NCI-H2171 treated with DMSO at 0.1 percent for 48 hours (cell line): Measurements from ENCODE around the gene NAP1L4.
"Not testable (repeated sequence)": the region's sequence is repeated elsewhere in the genome, so short reads cannot be mapped to it uniquely, and the experiment has no call there.

Experiments used
- DNase-seq: peaks from one replicate; lab custom pipeline; 2025; lab: John Stamatoyannopoulos, UW

Gene NAP1L4

DNA sequence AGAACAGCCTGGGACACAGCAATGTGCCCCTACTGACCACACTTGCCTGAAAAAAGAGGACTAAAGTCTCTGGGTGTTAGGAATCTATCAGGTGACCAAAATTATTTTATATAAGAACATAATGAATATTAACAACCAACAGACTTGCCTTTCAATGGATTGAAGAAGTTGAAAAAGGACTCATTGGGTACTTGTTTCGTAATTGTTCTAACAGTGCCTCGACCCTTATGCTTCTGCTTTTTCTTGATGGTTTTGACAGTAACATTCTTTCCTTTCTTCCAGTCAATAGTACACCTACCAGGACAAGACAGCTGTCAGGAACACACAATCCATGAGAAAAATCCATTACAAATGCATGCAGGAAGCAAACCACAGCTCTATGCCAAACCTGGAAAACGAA is 33.9 kb downstream of the NAP1L4 start:
- no peak for DNase-seq

- DNase-seq, result no peak
These were observed 36.1 kb downstream of the NAP1L4 start for GRCh38 chr11:2955906-2956476.

- DNase-seq, result no peak
These were observed 37.9 kb downstream of the NAP1L4 start for GRCh38 chr11:2954263-2954662.

- DNase-seq, result no peak
These were observed 39.8 kb downstream of the NAP1L4 start for GRCh38 chr11:2952290-2952689.

GRCh38 chr11:2951231-2952110 is 40.7 kb downstream of the NAP1L4 start:
- no peak for DNase-seq

DNA sequence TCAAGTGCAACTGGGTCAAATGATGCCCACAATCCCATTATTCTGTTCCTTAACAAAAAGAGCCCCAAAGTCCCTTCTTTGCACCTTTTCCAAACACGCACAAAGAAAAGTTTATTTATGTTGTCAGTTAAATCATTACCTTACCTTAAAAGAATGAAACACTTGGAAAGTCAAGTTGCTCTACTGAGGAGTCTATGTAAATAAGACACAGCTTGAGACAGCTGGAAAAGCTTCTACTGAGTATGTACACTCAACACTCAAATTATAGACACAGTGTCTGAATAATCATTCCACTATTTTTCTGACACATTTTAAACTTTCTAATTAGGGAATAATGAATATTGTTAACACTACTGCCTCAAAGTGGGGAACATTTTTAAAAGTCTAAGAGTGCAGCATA is 41.3 kb downstream of the NAP1L4 start:
- no peak for DNase-seq

- DNase-seq, result no peak
These were observed 42.2 kb downstream of the NAP1L4 start for GRCh38 chr11:2949920-2950319.

DNA sequence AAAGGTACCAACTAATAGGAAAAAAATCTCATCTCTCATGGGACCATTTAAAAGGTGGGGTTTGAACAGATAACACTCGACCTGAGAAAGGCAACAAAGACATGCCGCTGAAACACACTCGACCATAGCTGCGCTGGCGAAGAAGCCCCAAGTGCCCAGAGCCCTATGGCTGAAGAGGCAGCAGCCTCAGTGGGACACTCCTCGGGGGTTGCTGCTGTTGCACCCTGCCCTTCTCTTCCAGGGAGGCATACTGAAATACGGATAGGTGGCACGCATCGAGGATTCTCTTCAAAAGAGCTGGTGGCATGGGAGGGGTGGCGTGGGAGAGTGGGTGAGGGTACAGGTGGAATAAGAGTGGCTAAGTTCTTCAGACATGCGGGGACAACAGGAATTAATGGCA is 44.4 kb downstream of the NAP1L4 start:
- DNase-seq, result no peak

DNA sequence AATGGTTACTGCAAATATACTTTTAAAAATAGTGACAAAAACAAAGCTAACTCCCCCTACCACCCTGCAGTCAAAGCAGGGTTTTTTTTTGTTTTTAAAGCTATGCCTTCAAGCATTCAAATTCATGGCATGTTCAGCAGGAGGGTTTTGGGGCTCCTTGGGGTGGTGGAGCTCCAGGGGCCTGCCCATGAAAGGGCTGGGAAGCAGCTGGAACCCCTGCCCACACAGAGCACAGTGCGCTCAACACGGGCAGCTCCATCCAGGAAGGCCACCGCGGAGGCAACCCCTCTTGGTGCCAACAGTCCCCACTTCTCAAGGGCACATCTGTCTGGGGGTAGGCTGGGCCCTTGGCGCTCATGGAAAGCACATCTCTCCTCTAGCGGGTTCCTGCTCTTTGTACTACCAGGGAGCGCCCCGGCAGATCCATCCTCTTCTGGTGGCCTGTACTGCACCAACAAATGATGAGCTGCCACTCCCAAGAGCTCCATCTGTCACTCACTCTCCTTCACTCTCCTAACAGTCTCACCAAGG is 46.3 kb downstream of the NAP1L4 start:
- DNase-seq, result no peak

- DNase-seq, result no peak
These were observed 46.9 kb downstream of the NAP1L4 start for GRCh38 chr11:2945031-2945756.

DNA sequence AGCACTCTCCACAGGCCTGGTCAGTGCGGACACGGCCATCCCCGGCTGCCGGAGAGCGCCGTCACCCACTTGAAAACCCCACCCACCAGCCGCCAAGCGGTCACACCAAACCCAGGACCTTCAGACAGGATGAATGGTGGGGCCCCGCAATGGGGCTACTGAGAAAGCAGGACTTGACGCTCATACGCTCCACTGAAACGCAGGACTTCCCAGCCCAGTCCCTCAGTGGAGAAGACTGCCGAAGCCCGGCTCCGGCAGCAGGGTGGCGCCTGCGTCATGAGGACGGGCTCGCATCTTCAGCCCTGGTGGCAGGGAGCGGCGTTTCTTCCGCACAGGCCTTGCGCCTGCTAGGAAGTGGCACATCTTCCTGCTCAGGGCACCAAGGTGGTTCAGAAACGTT is 47.6 kb downstream of the NAP1L4 start:
- no peak for DNase-seq

GRCh38 chr11:2943711-2944118 is 48.4 kb downstream of the NAP1L4 start:
- no peak for DNase-seq

DNA sequence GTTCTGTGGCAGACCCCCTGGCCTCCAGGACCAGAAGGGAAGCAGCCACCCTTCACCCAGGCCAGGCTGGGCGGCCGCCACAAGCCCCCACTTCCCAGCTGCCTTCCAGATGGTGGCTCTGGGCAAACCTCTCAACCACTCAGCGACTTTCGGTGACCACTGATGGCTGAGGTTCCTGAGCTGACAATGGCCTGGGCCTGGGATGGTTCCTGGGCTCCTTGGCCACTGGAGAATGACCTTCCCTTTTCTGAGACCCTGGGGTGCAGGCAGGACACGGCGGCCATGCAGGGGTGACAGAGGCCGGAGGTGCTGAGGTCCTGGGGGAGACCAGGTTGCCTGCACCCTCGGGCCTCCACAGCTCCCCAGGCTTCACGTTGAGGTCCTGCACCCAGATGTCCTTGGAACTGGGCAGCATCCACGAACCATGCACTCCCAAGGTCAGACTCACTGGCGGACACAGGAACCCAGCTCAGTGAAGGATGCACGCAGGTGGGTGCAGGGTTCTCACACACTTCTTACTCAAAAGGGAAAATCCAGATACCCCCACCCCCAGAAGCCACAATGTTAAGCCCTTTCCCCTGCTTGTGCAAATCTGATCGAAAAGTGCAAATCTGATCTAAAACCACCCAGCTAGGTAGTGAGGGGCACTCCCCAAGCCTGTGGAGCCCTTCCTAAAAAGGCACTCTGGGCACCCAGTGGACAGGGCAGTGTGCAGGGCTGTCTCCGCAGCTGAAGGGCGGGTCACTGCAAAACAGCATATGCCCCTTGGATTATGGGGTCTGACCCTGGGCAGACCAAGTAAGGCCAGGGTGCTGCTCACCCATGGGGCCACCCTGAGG is 49.0 kb downstream of the NAP1L4 start:
- DNase-seq, result no peak

- no peak for DNase-seq
These were observed 49.7 kb downstream of the NAP1L4 start for GRCh38 chr11:2942447-2942846.

GRCh38 chr11:2940921-2941821 is 51.0 kb downstream of the NAP1L4 start:
- DNase-seq, result no peak

DNA sequence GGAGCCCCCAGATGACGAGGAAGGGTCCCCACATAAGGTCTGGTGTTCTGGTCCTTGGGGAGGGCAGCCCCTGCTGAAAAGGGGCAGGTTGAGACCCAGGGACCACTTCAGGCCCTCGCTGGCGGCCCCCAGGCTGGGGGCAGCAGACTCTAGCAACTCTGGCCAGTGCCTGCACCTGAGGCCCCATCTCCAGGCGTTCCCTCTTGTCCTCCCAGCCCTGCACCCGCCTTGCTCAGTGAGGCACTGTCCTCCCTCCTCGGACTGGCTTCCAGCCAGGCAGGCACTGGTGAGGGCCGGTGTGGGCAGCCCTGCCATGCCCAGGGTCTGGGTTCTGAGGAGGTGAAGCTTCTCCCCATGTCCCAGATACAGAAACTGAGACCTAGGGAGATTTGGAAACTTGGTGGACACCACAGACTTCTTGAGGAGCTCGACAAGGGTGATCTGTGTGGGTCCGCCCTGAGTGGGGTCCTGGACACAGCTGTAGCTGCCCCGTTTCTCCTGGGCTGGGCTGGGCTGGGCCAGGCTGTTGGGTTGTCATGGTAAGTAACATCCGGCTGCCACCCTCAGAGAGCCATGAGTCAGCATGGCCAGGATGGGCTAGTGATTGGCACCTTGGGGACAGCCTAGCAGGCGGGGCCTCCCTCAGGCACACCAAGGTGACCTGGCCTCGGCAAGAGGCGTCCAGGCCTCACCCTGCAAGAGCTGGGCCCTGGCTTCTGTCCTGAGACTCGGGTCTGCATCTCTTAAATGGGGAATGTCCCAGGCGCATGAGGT is 51.8 kb downstream of the NAP1L4 start:
- DNase-seq, result no peak

GRCh38 chr11:2938458-2939418 is 53.4 kb downstream of the NAP1L4 start:
- DNase-seq, result not testable (repeated sequence)

DNA sequence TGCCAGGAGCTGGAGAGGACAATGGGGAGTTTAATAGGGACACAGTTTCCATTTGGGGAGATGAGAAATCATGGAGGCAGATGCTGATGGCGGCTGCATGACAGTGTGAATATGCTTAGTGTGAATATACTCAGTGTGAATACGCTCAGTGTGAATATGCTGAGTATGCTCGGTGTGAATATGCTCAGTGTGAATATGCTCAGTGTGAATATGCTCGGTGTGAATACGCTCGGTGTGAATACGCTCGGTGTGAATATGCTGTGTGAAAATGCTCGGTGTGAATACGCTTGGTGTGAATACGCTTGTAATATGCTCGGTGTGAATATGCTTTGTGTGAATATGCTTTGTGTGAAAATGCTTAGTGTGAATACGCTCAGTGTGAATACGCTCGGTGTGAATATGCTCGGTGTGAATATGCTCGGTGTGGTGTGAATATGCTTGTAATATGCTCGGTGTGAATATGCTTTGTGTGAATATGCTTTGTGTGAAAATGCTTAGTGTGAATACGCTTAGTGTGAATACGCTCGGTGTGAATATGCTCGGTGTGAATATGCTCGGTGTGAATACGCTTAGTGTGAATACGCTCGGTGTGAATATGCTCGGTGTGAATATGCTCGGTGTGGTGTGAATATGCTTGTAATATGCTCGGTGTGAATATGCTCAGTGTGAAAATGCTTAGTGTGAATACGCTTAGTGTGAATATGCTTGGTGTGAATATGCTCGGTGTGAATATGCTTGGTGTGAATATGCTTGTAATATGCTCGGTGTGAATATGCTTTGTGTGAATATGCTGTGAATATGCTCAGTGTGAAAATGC is 54.3 kb downstream of the NAP1L4 start:
- not testable (repeated sequence) for DNase-seq
